Heart right ventricle (tissue), 16 donors: ENCODE results near the gene OLFM4. TPM values are rescaled to one million over a fixed set of nuclear protein-coding genes. Genes with fewer than 3 reads are reported as not detected.

ENCODE experiments used
- ATAC-seq, 8 donors: fragments of 200-7000 bp; cut with Tn5 transposase; one replicate each; pipeline ENCODE4 v1.9.1; 2020; ENCODE audit warnings: mild to moderate bottlenecking in 8 of 8, moderate library complexity in 8 of 8, moderate number of reproducible peaks in 1 of 8
- DNase-seq, 2 donors: peaks; one replicate each; pipeline ENCODE4 v3.0.0-alpha.2; 2020
- H3K27ac ChIP-seq, 10 donors: fragments of 200-600 bp; sonication (generic) in 2 of 10; one replicate each; pipeline versions ENCODE4 v1.5.0 to v1.8.0; 2020 to 2022; ENCODE audit warnings: mild to moderate bottlenecking in 3 of 10
- H3K27me3 ChIP-seq, 7 donors: fragments of 200-600 bp; one replicate each; pipeline ENCODE4 v1.8.0; 2021 to 2022; ENCODE audit warnings: mild to moderate bottlenecking in 2 of 7
- H3K36me3 ChIP-seq, 9 donors: fragments of 200-600 bp; sonication (generic) in 1 of 9; one replicate each; pipeline versions ENCODE4 v1.5.0 to v1.8.0; 2020 to 2022; ENCODE audit warnings: mild to moderate bottlenecking in 2 of 9
- H3K4me1 ChIP-seq, 9 donors: fragments of 200-600 bp; sonication (generic) in 1 of 9; one replicate each; pipeline versions ENCODE4 v1.5.0 to v1.8.0; 2020 to 2022; ENCODE audit warnings: mild to moderate bottlenecking in 4 of 9
- H3K4me3 ChIP-seq, 10 donors: fragments of 200-600 bp; sonication (generic) in 2 of 10; one replicate each; pipeline versions ENCODE4 v1.5.0 to v1.8.0; 2020 to 2022; ENCODE audit warnings: mild to moderate bottlenecking in 7 of 10, moderate library complexity in 2 of 10
- H3K9me3 ChIP-seq, 11 donors: fragments of 200-600 bp in 10 of 11; sonication (generic) in 2 of 11; one replicate each; pipeline versions ENCODE4 v1.5.0 to v1.8.0; 2013 to 2022; ENCODE audit warnings: mild to moderate bottlenecking in 2 of 11, control low read depth in 1 of 11, moderate library complexity in 1 of 11
- CTCF ChIP-seq, 9 donors: fragments of 200-600 bp; sonication (generic) in 2 of 9; IDR thresholded peaks; one replicate each; pipeline versions ENCODE4 v1.5.0 to v1.8.0; 2021 to 2022; ENCODE audit warnings: antibody characterized with exemption in 9 of 9, mild to moderate bottlenecking in 5 of 9, moderate library complexity in 1 of 9
- WGBS, 2 donors: extraction: QIAGEN DNeasy Blood & Tissue Kit; methylation state at CpG; one replicate each; pipeline ENCODE4 v1.1.7; 2013; ENCODE audit warnings: inconsistent platforms in 1 of 2; 5-methylcytosine and 5-hydroxymethylcytosine counted together
- intact Hi-C, 10 donors: fragments of 100-400 bp; cut with DNase I; formaldehyde crosslinking; loops; one replicate each; pipeline versions ENCODE4 v1.11.1 to v1.14.2; 2022
- long read RNA-seq, 3 donors: library from polyadenylated mRNA; unstranded; transcript quantifications; one replicate each; pipeline ENCODE4 v2.0.0, GENCODE V29; 2020 to 2021
- polyA plus RNA-seq, 2 donors: library from polyadenylated mRNA; stranded (reverse); fragments of 200-250 nt; gene quantifications; one replicate each; pipeline ENCODE4 v1.2.3, GENCODE V29; 2013
- total RNA-seq, 10 donors: library from RNA; stranded (reverse); fragmentation: NEBNext Ultra II Directional in 3 of 10; extraction: Animal tissue kit (Norgen Biotek cat#: 25700) in 3 of 10; gene quantifications; one replicate each; pipeline versions ENCODE4 v1.2.1 to v1.2.4, GENCODE V29; 2021 to 2023
- donor health status: Arrhythmogenic right ventricular cardiomyopathy.
- donor health status: ischemic (EF 13 %, LVEDD 7.1; RV severe dilation, severe dysfunction).
- donor health status: healthy with polysubstance abuse.
- donor health status: DM: no; HTN: yes; CAD: no.
- donor health status: DM: no; HTN: no; CAD: no.
- donor health status: ischemic (EF 25% LVEDD 6.9; RV normal size, moderate dysfunction).
- donor health status: ischemic (EF 25% LVEDD 5.7; RV mildly dilated, moderate dysfunction).
- donor health status: healthy.
- donor health status: DM: yes; HTN: yes; CAD: no.
- donor health status: Ischemic cardiomyopathy.
- donor health status: ischemic (EF 35%, LVEDD 5.7; RV mildly dilated, moderate dysfunction).
- donor health status: nonischemic (EF 11% LVEDD 7.7; RV severe dilation, severe dysfunction).
- donor health status: DM: yes; HTN: yes; CAD: no.
- donor health status: PGD.
- donor health status: ischemic (EF 29% LVEDD 5.4; RV normal size, mild dysfunction).
- donor health status: nonischemic (EF 23%, LVEDD 6.1; RV moderate dilation, normal function).

OLFM4 gene
- total RNA-seq (1 to 10 TPM in 1 of 10 donors, under 1 TPM in 3, not detected in 6; 0.19 to 1.6 (median 0.30) TPM), polyA plus RNA-seq (under 1 TPM; 0.06 to 0.51 TPM)
- long read RNA-seq, donor 1: 0 reads
- long read RNA-seq, donor 2, partial matches to known transcripts: 1 of 1 reads
- long read RNA-seq, donor 2, other reads (novel, unspliced or antisense): 0 of 1 reads
- long read RNA-seq, donor 3: 0 reads

- intact Hi-C loops: no loop called here
- H3K4me1 ChIP-seq: no peaks in the 10 kb centered on the region
- no peaks in the 10 kb centered on the region for H3K9me3 ChIP-seq
- H3K4me3 ChIP-seq: no peak within 1 kb of the TSS
- H3K36me3 ChIP-seq: no peaks in the 10 kb centered on the region
- DNase-seq (no peak), ATAC-seq (no peak)
- 80 to 86% methylated on average over 9 of the region's 9 CpGs for WGBS, 2 donors
- no peak within 1 kb of the TSS for H3K27ac ChIP-seq
- H3K27me3 ChIP-seq: peaks cover 0 to 7% (median 0%) of the 10 kb centered on the region in 7 donors
- no peak for TF ChIP-seq CTCF (IDR thresholded peaks at IDR 0.05)
Measured at GRCh38 chr13:53028637-53029203, at the start of gene OLFM4. OLFM4 (plus strand) TSS chr13:53028813; CDS start chr13:53028837, 24 bp downstream.

- no peak overlapping the region for H3K4me3 ChIP-seq
- H3K27ac ChIP-seq: no peak overlapping the region
- no peaks in the 10 kb centered on the region for H3K36me3 ChIP-seq
- H3K9me3 ChIP-seq: no peaks in the 10 kb centered on the region
- no peaks in the 10 kb centered on the region for H3K4me1 ChIP-seq
- no peak for TF ChIP-seq CTCF (IDR thresholded peaks at IDR 0.05)
- ATAC-seq (no peak), DNase-seq (no peak)
- 46 to 66% methylated on average over 5 of the region's 5 CpGs for WGBS, 2 donors
- intact Hi-C loops: no loop called here
- H3K27me3 ChIP-seq: peaks cover 0 to 10% (median under 1%) of the 10 kb centered on the region in 7 donors
Measured at GRCh38 chr13:52978989-52979388, 49.6 kb upstream of the OLFM4 start.

GRCh38 chr13:52980695-52981094, 47.9 kb upstream of the OLFM4 start:
- intact Hi-C loops: no loop called here
- TF ChIP-seq CTCF (IDR thresholded peaks at IDR 0.05): no peak
- ATAC-seq: no peak
- DNase-seq: no peak
- Histone ChIP-seq H3K36me3 (no peaks in the 10 kb centered on the region), H3K9me3 (no peaks in the 10 kb centered on the region), H3K27me3 (peaks cover 0 to 5% (median 0%) of the 10 kb centered on the region in 7 donors), H3K4me1 (no peaks in the 10 kb centered on the region), H3K4me3 (no peak overlapping the region), H3K27ac (no peak overlapping the region)
- 79 to 88% methylated on average over 5 of the region's 5 CpGs for WGBS, 2 donors

- WGBS, 2 donors: 84% methylated on average over 4 of the region's 4 CpGs
- no peak for ATAC-seq
- DNase-seq: no peak
- H3K4me1 ChIP-seq: no peaks in the 10 kb centered on the region
- no peaks in the 10 kb centered on the region for H3K9me3 ChIP-seq
- no peak overlapping the region for H3K4me3 ChIP-seq
- TF ChIP-seq CTCF (IDR thresholded peaks at IDR 0.05): no peak
- H3K27ac ChIP-seq: no peak overlapping the region
- intact Hi-C loops: no loop called here
- peaks cover 0 to 5% (median 0%) of the 10 kb centered on the region in 7 donors for H3K27me3 ChIP-seq
- no peaks in the 10 kb centered on the region for H3K36me3 ChIP-seq
Measured at GRCh38 chr13:52983836-52984235, 44.8 kb upstream of the OLFM4 start.
